Hepatocyte (in vitro differentiated cells): Measurements from ENCODE around the gene ADCY6. TPM values are rescaled to one million over a fixed set of nuclear protein-coding genes. Genes with fewer than 3 reads are reported as not detected.

Source experiments
- DNase-seq: peaks from one replicate; pipeline ENCODE4 v3.0.0-alpha.2; 2016; ENCODE audit warnings: low spot score
- H2AFZ ChIP-seq: fragments of 200-600 bp; sonication (generic); 2 replicates; pipeline ENCODE4 v1.6.0; 2016; ENCODE audit warnings: antibody characterized with exemption, mild to moderate bottlenecking
- H3K27ac ChIP-seq: fragments of 200-600 bp; sonication (generic); 2 replicates; pipeline ENCODE4 v1.5.1; 2016; ENCODE audit warnings: mild to moderate bottlenecking
- H3K27me3 ChIP-seq: fragments of 200-600 bp; sonication (generic); 2 replicates; pipeline ENCODE4 v1.6.1; 2016
- H3K36me3 ChIP-seq: fragments of 200-600 bp; sonication (generic); replicated peaks from 2 replicates; pipeline ENCODE4 v1.5.1; 2016; ENCODE audit warnings: low read depth; ENCODE audit not compliant: insufficient read depth
- H3K4me1 ChIP-seq: fragments of 200-600 bp; sonication (generic); 2 replicates; pipeline ENCODE4 v1.5.1; 2016; ENCODE audit warnings: mild to moderate bottlenecking, moderate library complexity; ENCODE audit not compliant: insufficient read depth
- H3K4me2 ChIP-seq: fragments of 200-600 bp; sonication (generic); 2 replicates; pipeline ENCODE4 v1.6.0; 2016
- H3K4me3 ChIP-seq: fragments of 200-600 bp; sonication (generic); 2 replicates; pipeline ENCODE4 v1.5.1; 2016; ENCODE audit warnings: mild to moderate bottlenecking
- H3K79me2 ChIP-seq: fragments of 200-600 bp; sonication (generic); 2 replicates; pipeline ENCODE4 v1.6.0; 2017; ENCODE audit warnings: mild to moderate bottlenecking
- H3K9me2 ChIP-seq: fragments of 200-600 bp; sonication (generic); replicated peaks from 2 replicates; pipeline ENCODE4 v1.6.0; 2017; ENCODE audit warnings: mild to moderate bottlenecking; ENCODE audit not compliant: insufficient read depth
- H3K9me3 ChIP-seq: fragments of 200-600 bp; sonication (generic); 2 replicates; pipeline ENCODE4 v1.5.1; 2016; ENCODE audit warnings: low read depth, mild to moderate bottlenecking
- H4K20me1 ChIP-seq: fragments of 200-600 bp; sonication (generic); 2 replicates; pipeline ENCODE4 v1.6.0; 2016; ENCODE audit warnings: mild to moderate bottlenecking; ENCODE audit not compliant: insufficient read depth, poor library complexity, severe bottlenecking
- CTCF ChIP-seq: fragments of 200-600 bp; sonication (generic); IDR thresholded peaks from 2 replicates; pipeline ENCODE4 v1.5.1; 2016; ENCODE audit warnings: antibody characterized with exemption, mild to moderate bottlenecking; ENCODE audit not compliant: poor library complexity
- EZH2 ChIP-seq: fragments of 200-600 bp; sonication (generic); IDR thresholded peaks from 2 replicates; pipeline ENCODE4 v1.6.1; 2016; ENCODE audit warnings: antibody characterized with exemption, mild to moderate bottlenecking, borderline replicate concordance
- EZH2phosphoT487 ChIP-seq: fragments of 200-600 bp; sonication (generic); IDR thresholded peaks from one replicate; pipeline ENCODE4 v1.6.1; 2018; ENCODE audit warnings: antibody characterized with exemption, mild to moderate bottlenecking, low read depth, moderate library complexity; ENCODE audit not compliant: unreplicated experiment, severe bottlenecking
- WGBS: methylation state at CpG from one replicate; pipeline ENCODE4 v1.1.6; 2016; ENCODE audit warnings: low lambda C conversion rate; ENCODE audit errors: missing lambda C conversion rate; 5-methylcytosine and 5-hydroxymethylcytosine counted together
- polyA plus RNA-seq: library from polyadenylated mRNA; unstranded; fragments of >200 nt; fragmentation: Nextera tagmentation; extraction: Ambion mirVana; gene quantifications from 2 replicates; pipeline ENCODE4 v1.2.1, GENCODE V29; 2016
- total RNA-seq: library from RNA; depleted of rRNA; stranded (reverse); fragments of >200 nt; gene quantifications from 2 replicates; pipeline ENCODE4 v1.2.3, GENCODE V29; 2014

The ADCY6 gene
- total and polyA plus RNA-seq, 2 experiments from 2014 or later = 22.7 to 37.7 TPM

DNA sequence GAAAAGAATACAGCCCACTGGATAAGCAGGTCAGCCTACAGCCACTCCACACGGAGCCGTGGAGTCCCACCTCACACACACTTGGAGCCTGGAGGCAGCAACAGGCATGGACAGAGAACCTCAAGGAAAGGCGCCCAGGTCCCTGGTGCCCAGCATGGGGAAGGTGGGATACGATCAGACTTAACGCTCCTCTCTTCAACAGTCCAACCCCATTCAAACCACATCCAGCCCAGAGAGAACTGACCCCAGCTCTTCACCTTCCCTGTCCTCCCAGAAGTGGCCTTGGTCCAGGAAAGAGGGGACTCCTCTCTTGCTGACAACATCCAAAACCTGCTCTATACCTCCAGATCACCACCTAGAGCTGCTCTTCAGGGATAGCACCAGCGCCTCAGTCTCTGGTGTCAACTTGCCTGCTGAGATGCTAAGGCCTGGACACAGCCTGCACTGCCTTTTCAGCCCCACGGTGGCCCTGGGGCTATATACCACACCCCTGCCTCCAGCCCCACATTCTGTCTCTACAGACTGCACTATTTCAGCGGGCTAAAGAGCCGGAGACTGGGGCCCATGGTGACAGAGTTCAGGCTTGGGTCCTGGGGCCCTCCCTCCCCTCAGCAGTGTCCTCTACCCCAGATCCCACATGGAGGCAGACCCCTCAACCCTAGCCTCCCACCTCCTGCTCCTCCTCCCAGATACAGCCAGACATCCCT, 7.0 kb downstream of the ADCY6 start:
- H3K4me2 ChIP-seq = no peak overlapping the region
- H3K36me3 ChIP-seq = no peaks in the 10 kb centered on the region
- no peaks in the 10 kb centered on the region for H3K9me3 ChIP-seq
- peaks cover 15% of the 10 kb centered on the region for H4K20me1 ChIP-seq
- no peak overlapping the region for H2AFZ ChIP-seq
- H3K4me1 ChIP-seq = peaks cover 6% of the 10 kb centered on the region
- no peaks in the 10 kb centered on the region for H3K9me2 ChIP-seq
- TF ChIP-seq EZH2 (no peak), EZH2phosphoT487 (no peak), CTCF (no peak)
- H3K27me3 ChIP-seq = no peaks in the 10 kb centered on the region
- 84% methylated on average over 9 of the region's 9 CpGs for WGBS
- H3K79me2 ChIP-seq = peaks cover 73% of the 10 kb centered on the region
- no peak overlapping the region for H3K27ac ChIP-seq
- H3K4me3 ChIP-seq = no peak overlapping the region
- DNase-seq = no peak

GRCh38 chr12:48780381-48781025, 8.4 kb downstream of the ADCY6 start:
- TF ChIP-seq EZH2 (no peak), EZH2phosphoT487 (no peak), CTCF (no peak)
- Histone ChIP-seq H3K4me2 (no peak overlapping the region), H3K4me3 (no peak overlapping the region), H2AFZ (no peak overlapping the region), H4K20me1 (peaks cover 7% of the 10 kb centered on the region), H3K79me2 (peaks cover 59% of the 10 kb centered on the region), H3K4me1 (peaks cover 4% of the 10 kb centered on the region), H3K36me3 (no peaks in the 10 kb centered on the region), H3K27me3 (no peaks in the 10 kb centered on the region), H3K9me3 (no peaks in the 10 kb centered on the region), H3K27ac (no peak overlapping the region), H3K9me2 (no peaks in the 10 kb centered on the region)
- WGBS = 82% methylated on average over 11 of the region's 11 CpGs
- no peak for DNase-seq

GRCh38 chr12:48779869-48780268, 9.0 kb downstream of the ADCY6 start:
- 73% methylated on average over 3 of the region's 3 CpGs for WGBS
- Histone ChIP-seq H3K4me1 (peaks cover 4% of the 10 kb centered on the region), H3K9me2 (no peaks in the 10 kb centered on the region), H3K4me3 (no peak overlapping the region), H4K20me1 (peaks cover 7% of the 10 kb centered on the region), H3K9me3 (no peaks in the 10 kb centered on the region), H2AFZ (no peak overlapping the region), H3K27me3 (no peaks in the 10 kb centered on the region), H3K4me2 (no peak overlapping the region), H3K79me2 (peaks cover 53% of the 10 kb centered on the region), H3K36me3 (no peaks in the 10 kb centered on the region), H3K27ac (no peak overlapping the region)
- TF ChIP-seq EZH2phosphoT487 (no peak), CTCF (no peak), EZH2 (no peak)
- DNase-seq = peak; percentile 51
